ENCODE data around the gene NCLN.
"Not testable (repeated sequence)": the region's sequence is repeated elsewhere in the genome, so short reads cannot be mapped to it uniquely, and the experiment has no call there.

Gene NCLN

DNA sequence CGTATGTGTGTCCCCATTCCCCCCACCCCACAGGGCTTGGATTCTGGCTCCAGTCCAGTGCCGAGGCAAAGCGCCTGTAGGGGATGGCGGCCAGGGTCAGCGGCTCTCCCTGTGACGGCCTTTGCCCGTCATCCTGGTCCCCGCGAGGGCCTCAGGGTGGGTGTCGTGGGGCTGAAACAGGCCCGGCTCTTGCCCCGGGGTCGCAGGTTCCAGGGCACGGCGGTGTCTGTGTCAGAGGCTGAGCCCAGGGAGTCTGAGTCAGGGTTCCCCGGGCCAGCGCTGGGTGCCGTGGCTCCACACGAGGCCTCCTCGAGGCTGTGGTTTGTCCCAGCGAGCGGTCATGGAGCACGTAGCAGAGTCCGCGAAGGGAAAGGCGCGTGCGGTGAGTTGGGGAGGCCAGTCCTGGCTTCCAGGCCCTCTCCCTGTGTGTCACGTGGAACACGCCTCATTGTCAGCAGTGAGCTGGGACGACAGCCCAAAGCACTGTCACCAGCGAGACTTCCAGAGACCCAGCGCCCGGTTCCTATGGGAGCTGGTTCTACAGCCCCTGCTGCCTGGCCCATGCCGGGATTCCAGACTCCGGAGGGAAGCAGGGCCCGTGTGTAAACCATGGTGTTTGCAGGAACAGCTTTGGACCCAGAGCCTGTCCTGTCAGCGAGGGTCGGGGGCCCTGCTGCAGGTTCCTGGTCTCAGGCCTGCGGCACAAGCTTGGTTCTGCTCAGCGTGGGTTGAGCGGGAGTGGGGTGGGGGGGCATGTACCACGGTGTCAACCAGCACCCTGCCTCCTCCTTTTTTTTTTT lies 13.4 kb downstream of the NCLN start:
- no peak for DNase-seq

DNA sequence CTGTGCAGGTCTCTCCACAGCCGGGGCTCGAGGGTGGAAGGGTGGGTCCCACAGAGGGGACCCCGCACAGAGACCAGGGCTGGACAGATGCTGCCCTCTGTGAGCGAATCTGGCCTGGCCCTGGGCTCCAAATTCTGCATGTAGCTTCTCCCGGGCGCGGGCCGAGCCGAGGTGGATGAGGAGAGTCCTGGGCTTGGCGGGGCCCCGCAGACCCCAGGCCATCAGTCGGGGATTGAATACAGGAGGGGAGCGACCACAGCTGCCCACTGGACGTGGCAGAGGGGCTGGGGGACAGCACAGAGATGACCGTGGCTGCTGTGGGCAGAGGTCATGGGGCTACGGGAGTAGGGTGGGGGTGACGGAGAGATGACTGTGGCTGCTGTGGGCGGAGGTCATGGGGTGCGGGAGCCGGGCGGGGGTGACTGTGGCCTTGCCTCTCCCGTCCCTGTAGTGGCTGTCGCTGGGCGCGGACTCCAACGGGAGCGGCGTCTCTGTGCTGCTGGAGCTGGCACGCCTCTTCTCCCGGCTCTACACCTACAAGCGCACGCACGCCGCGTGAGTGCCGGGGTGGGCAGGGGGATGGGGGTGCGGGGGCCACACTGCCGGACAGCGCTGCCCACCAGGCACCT lies 15.5 kb downstream of the NCLN start:
- no peak for DNase-seq

DNA sequence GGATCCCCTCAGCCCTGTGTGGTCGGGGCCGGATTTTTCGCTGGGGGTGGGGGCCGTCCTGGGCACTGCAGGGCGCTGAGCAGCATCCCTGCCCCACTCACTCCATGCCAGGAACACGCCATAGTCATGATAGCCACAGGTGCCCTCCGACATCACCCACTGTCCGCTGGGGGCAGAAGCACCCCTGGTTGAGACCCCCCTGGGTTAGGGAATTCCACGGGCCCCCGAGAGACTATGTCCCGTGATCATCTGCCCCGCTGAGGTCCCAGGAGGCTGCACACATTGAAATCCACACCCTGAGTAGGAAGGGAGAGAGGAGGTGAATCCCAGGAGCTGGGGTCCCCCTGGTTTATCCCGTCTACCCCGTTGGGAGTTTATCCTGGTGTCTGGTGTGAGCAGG lies 16.2 kb downstream of the NCLN start:
- no peak for DNase-seq

DNA sequence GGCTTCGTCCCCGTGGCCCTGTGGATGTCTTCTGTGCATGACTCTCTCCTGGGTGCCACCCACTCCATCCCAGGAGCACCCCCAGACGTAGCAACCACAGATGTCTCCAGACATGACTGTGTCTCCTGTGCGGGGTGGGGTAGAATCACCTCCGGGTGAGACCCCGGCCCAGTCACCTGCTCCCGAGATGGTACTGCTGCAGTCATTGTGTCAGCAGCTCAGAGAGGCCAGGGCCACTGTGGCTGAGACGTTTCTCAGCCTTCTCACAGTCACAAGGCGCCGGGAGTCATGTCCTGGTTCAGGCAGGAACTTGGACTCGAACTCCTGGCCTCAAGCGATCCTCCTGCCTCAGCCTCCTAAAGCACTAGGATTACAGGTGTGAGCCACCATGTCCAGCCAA lies 16.6 kb downstream of the NCLN start:
- DNase-seq, result no peak

DNA sequence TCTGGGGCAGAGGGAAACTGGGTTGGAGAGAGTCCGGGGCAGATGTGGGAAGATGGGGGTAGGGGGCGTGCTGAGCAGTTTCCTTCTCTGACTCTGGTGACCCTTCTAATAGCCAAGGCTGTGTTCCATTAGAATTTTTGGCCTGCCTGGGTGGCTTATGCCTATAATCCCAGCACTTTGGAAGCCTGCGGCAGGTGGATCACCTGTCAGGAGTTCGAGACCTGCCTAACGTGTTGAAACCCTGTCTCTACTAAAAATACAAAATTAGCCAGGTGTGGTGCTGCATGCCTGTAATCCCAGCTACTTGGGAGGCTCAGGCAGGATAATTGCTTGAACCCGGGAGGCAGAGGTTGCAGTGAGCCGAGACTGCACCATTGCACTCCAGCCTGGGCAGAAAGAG lies 17.2 kb downstream of the NCLN start:
- DNase-seq, result not testable (repeated sequence)

DNA sequence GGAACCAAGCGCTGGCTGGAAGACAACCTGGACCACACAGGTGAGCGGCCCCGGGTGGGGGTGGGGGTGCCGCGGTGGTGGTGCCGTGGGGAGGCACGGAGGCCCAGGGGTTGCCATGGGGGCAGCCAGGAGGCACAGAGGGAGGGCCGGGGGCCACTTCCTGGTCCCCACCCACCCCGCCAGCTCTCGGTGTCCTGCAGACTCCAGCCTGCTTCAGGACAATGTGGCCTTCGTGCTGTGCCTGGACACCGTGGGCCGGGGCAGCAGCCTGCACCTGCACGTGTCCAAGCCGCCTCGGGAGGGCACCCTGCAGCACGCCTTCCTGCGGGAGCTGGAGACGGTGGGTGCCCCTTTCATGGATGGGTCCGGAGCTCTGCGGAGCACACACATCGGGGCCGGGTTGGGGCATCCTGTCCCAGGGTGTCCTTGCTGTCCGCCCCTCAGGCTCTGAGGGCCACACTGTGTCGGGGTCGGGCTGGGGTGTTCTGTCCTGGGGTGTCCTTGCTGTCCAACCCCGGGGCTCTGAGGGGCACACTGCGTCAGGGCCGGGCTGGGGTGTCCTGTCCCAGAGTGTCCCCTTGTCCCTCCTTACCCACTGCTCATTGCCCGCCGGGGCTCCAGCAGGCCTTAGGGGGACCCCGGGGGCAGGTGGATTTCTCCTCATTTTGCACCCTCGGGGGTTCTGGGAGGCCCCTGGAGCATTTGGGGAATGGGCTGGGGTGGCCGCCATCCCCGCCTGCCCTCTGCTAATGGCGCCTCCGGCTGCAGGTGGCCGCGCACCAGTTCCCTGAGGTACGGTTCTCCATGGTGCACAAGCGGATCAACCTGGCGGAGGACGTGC lies 18.3 kb downstream of the NCLN start:
- DNase-seq, result no peak

DNA sequence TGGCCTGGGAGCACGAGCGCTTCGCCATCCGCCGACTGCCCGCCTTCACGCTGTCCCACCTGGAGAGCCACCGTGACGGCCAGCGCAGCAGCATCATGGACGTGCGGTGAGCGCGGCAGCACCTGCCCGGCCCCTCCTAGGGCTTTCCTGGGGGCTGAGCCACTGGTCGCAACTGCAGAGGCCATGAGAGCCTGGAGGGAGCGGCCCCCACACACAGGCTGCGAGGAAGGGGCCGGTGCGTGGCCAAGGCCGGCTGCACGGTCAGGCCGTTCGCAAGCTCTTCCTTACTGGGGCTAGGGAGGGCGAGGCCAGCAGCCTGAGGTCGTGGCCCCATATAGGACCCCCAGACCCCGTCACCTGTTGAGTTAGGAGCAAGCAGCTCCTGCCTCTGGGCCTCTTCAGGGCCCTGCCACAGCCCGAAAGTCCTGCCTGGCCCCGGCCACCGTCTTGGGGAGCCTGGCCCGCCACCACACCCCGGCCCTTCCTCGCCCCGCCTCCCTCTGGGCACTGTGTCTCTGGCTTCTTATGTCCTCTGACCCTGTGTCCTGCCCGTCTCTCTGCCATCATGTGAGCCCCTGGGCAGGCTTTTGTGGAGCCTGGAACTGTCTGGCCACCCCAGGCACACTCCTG lies 19.0 kb downstream of the NCLN start:
- no peak for DNase-seq

DNA sequence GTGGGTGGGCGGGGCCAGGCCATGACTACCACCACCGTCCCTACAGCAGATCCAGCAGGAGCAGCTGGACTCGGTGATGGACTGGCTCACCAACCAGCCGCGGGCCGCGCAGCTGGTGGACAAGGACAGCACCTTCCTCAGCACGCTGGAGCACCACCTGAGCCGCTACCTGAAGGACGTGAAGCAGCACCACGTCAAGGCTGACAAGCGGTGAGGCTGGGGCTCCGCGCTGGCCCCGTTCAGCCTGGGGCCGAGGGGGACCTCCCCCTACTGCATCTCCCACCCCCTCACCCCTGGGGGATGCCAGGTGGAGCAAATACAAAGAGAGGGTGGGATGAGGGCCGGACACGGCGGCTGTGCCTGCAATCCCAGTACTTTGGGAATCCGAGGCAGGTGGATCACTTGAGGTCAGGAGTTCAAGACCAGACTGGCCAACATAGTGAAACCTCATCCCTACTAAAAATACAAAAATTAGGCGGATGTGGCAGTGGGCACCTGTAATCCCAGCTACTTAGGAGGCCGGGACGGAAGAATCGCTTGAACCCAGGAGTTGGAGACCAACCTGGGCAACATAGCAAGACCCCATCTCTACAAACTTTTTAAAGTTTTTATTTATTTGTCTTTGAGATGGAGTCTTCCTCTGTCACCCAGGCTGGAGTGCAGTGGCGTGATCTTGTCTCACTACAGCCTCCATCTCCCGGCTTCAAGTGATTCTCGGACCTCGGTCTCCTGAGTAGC lies 20.7 kb downstream of the NCLN start:
- no peak for DNase-seq

DNA sequence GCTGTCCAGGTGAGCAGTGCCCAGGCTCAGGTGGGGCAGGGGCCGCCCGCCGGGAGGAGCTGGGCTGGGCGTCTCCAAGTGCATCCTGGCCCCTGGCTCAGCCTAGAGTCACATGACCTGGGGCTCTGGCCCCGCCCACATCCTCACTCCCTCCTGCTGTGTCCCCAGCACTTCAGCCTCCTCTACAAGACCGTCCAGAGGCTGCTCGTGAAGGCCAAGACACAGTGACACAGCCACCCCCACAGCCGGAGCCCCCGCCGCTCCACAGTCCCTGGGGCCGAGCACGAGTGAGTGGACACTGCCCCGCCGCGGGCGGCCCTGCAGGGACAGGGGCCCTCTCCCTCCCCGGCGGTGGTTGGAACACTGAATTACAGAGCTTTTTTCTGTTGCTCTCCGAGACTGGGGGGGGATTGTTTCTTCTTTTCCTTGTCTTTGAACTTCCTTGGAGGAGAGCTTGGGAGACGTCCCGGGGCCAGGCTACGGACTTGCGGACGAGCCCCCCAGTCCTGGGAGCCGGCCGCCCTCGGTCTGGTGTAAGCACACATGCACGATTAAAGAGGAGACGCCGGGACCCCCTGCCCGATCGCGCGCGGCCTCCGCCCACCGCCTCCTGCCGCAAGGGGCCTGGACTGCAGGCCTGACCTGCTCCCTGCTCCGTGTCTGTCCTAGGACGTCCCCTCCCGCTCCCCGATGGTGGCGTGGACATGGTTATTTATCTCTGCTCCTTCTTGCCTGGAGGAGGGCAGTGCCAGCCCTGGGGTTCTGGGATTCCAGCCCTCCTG lies 21.9 kb downstream of the NCLN start:
- no peak for DNase-seq

DNA sequence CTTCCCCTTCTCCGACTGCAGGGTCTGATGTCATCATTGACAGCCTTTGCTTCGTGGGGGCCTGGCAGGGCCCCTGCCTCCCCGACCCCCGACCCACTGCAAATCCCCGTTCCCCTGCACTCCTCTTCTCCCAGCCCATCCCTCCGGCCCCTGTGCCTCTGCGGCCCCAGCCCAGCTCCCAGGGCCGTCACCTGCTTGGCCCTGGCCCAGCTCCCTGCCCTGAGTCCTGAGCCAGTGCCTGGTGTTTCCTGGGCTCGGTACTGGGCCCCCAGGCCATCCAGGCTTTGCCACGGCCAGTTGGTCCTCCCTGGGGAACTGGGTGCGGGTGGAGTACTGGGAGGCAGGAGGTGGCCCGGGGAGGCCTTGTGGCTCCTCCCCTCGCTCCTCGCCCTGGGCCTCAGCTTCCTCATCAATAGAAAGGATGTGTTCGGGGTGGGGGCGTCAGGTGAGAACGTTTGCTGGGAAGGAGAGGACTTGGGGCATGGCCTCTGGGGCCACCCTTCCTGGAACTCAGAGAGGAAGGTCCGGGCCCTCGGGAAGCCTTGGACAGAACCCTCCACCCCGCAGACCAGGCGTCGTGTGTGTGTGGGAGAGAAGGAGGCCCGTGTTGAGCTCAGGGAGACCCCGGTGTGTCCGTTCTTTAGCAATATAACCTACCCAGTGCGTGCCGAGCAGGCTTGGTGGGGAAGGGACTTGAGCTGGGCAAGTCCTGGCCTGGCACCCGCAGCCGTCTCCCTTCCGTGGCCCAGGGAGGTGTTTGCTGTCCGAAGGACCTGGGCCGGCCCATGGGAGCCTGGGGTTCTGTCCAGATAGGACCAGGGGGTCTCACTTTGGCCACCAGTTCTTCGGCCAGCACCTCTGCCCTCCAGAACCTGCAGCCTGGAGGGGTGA lies 22.8 kb downstream of the NCLN start:
- DNase-seq, result no peak

DNA sequence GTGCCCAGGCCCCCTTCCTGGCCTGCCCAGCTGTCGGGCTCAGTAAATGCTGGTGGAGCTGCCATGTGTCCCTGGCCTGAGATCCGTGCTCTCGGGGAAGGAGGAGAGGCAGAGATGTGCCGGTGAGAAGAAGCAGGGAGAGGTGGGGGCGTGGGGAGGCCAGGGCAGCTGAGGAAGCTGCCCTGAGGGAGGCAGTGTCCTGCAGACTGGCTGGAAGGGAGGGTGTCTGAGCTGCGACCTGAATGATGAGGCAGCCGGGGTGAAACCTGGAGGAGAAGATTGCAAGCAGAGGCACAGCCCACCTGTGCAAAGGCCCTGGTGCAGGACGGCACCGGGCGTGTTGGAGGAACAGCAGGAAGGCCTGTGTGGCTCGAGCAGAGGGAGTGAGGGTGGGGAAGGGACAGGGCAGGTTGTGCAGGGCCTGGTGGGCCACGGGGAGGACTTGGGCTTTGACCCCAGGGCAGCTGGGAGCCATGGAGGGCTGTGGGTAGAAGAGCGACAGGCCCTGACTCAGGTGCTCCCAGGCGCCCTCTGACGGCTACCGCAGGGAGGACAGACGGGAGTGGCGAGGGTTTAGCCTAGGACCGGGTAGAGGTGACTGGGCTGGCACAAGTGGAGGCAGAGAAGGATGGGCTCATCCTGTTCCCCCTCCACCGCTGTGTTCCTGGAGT lies 24.8 kb downstream of the NCLN start:
- peak; percentile 28 to 71 (median 53) for DNase-seq

DNA sequence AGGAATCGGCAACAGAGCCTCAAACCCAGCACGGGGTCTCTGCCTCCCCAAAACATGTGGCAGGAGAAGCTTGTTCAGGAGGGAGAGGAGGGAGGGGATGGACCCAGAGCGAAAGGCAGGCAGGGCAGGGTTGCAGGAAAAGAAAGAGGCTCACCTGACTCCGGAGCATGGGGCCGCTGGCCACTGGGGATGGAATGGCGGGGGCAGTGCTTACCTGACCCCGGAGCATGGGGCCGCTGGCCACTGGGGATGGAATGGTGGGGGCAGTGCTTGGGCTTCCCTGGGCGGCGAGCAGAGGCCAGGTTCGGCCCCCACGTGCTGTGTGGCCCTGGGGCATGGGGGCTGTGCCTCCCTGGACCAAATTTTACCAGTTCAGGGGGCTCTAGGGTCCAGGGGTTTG lies 25.5 kb downstream of the NCLN start:
- no peak for DNase-seq

DNA sequence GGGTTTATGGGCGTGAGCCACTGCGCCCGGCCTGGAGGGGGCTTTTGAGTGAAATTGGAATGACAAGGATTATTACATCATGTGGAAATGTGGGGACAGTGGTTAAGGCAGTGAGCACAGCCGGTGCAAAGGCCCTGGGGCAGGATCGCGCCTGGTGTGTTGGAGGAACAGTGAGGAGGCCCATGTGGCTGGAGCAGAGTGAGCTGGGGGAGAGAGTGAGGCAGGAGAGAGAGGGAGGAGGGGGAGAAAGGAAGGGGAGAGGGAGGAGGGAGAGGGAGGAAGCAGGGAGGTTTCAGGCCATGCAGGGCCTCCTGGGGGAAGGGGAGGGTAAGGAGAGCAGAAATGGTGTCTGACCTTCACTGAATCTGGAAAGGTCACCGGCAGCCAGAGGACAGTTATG lies 27.4 kb downstream of the NCLN start:
- no peak for DNase-seq

DNA sequence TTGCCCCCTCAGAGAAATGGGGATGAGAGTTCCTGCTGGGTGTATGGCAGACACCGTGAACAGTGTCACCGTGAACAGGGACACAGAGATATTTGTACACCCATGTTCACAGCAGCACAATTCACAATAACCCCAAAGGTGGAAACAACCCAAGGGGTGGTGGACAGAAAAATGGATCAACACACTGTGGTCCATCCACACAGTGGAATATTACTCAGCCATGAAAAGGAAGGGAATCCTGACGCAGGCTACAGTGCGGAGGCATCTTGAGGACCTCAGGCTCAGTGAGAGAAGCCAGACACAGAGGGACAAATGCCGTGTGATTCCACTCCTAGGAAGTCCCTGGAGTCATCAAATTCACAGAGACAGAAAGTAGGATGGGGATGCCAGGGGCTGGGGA lies 31.1 kb downstream of the NCLN start:
- no peak for DNase-seq

DNA sequence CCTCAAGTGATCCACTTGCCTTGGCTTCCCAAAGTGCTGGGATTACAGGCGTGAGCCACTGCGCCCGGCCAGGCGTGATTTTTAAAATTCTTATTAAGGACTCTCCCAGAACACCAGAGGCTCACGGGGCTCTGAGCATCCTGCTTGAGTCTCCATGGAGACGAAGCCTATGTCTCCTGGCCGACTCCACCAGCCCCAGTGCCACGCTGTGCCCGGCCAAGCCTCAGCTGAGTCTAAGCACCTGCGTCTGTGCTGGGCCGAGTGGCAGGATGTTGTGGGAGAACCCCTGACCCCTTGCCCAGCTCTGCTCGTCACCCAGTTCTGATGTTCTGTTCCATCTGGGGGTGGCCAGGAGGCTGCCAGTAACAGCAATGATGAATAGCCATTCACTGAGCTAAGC lies 34.8 kb downstream of the NCLN start:
- no peak for DNase-seq

DNA sequence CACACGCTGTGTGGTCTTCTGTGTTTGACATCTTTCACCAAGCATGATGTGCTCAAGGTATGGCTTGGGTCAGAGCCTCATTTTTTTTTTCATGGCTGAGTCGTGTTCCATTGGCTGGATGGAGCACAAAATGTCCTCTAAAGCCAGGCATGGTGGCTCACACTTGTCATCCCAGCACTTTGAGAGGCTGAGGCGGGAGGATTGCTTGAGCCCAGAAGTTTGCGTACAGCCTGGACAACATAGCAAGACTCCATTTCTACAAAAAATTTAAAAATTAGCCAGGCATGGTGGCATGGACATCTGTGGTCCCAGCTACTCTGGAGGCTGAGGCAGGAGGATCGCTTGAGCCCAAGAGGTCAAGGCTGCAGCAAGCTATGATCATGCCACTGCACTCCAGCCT lies 35.8 kb downstream of the NCLN start:
- not testable (repeated sequence) for DNase-seq

DNA sequence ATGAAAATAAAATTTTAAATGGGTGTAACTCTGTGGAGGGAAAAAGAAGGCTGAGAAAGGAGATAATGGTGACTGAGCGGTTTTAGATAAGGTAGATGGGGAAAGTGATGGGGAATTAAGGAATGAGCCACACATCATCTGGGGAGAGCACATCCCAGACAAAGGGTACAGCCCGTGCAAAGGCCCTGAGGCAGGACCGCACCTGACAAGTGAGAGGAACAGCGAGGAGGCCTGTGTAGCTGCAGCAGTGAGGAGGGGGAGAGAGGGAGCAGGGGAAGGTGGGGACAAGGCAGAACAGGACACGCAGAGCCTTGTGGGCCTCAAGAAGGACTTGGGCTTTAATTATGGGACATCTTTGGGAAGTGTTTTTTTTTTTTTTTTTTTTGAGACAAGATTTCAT lies 37.0 kb downstream of the NCLN start:
- DNase-seq, result no peak

DNA sequence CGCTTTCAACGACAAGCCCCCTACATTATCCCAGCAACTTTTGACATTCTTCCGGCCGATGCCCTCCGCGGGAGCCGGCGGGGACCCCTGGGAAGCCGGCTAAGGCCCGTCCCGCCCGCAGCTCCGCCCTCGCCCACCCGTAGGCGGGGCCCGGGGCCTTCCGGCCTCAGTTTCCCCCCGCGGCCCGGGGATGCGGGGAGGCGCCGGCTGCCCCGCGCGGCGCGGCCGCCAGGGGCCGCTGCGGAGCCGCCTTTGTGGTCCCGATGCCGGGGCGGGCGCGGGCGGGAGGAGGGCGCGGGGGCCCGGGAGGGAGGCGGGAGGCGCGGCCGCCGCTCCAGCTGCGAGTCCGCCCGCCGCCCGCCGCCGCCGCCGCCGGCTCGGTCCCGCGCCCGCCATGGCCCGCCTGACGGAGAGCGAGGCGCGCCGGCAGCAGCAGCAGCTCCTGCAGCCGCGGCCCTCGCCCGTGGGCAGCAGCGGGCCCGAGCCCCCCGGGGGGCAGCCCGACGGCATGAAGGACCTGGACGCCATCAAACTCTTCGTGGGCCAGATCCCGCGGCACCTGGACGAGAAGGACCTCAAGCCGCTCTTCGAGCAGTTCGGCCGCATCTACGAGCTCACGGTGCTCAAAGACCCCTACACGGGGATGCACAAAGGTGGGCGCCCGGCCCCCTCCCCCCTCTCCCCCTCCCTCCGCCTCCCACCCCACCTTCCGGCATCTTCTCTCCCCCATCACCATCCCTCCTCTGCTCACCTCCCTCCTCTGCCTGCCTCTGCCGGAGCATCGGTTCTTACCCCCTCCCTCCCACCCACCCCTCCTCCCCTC lies 38.8 kb downstream of the NCLN start, which contains the start of gene CELF5:
CELF5 (plus strand) TSS at position 316 of the 823 bp plus-strand sequence; CDS start at position 395, 79 bp downstream.
- peak; percentile 24 to 55 (median 44) for DNase-seq

DNA sequence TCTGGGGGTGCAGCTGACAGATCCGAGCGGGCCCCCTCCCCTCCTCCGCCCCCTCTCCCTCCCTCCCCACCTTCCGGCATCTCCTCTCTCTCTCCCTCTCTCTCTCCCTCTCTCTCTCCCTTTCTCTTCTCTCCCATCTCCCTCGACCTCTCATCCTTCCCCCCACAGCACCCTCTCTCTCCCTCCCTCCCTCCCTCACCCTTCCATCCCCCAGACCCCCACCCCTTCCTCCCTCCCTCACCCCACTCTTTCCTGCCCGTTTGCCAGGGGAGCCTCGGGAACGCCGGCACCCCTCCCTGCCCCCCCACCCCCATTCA lies 39.4 kb downstream of the NCLN start:
- DNase-seq, result no peak

Data from T-helper 2 cell (primary cell).